HG02571 (cell line): Measurements from ENCODE around the gene LOXL3.

Experiments used
- ATAC-seq: cut with Tn5 transposase; IDR thresholded peaks from one replicate; pipeline ENCODE4 v1.9.1; 2021; ENCODE audit warnings: mild to moderate bottlenecking, moderate library complexity; ENCODE audit not compliant: unreplicated experiment

LOXL3 gene

GRCh38 chr2:74530239-74531187 lies 23.2 kb downstream of the LOXL3 start:
- no peak for ATAC-seq

- peak; percentile 76 for ATAC-seq
Measured at GRCh38 chr2:74529357-74530238, 24.1 kb downstream of the LOXL3 start, which contains the start of the genes AUP1 and HTRA2. Gene AUP1, minus strand, starts transcription at chr2:74529706. Its CDS starts 77 bp downstream, at chr2:74529629. Gene HTRA2, plus strand, starts transcription at chr2:74529933. Its CDS starts 74 bp downstream, at chr2:74530007.

- peak; percentile 8 for ATAC-seq
Measured at GRCh38 chr2:74528600-74529356, 25.0 kb downstream of the LOXL3 start.

GRCh38 chr2:74527741-74528140 lies 26.0 kb downstream of the LOXL3 start:
- ATAC-seq, result no peak

- no peak for ATAC-seq
Measured at GRCh38 chr2:74526649-74527230, 27.0 kb downstream of the LOXL3 start.

- ATAC-seq, result no peak
Measured at GRCh38 chr2:74525717-74526648, 27.8 kb downstream of the LOXL3 start, which contains the start of gene DQX1. Gene DQX1, minus strand, starts transcription at chr2:74526231. Its CDS starts 502 bp downstream, at chr2:74525729.

- ATAC-seq, result no peak
Measured at GRCh38 chr2:74524955-74525716, 28.6 kb downstream of the LOXL3 start.

GRCh38 chr2:74524005-74524404 lies 29.7 kb downstream of the LOXL3 start:
- ATAC-seq, result no peak

- ATAC-seq, result no peak
Measured at GRCh38 chr2:74522516-74522915, 31.2 kb downstream of the LOXL3 start.

GRCh38 chr2:74516650-74517049 lies 37.1 kb downstream of the LOXL3 start:
- ATAC-seq, result no peak

GRCh38 chr2:74515981-74516633 lies 37.6 kb downstream of the LOXL3 start:
- ATAC-seq, result no peak

GRCh38 chr2:74515271-74515980 lies 38.3 kb downstream of the LOXL3 start:
- no peak for ATAC-seq

- no peak for ATAC-seq
Measured at GRCh38 chr2:74514368-74515270, 39.1 kb downstream of the LOXL3 start, which contains the start of gene TLX2. Gene TLX2, plus strand, starts transcription at chr2:74514450. Its CDS starts 357 bp downstream, at chr2:74514807.

- no peak for ATAC-seq
Measured at GRCh38 chr2:74513605-74514367, 40.0 kb downstream of the LOXL3 start.
